ENCODE results near the gene ZSCAN5C. TPM values are rescaled to one million over a fixed set of nuclear protein-coding genes. Genes with fewer than 3 reads are reported as not detected.
A peak's percentile ranks its signal among the peaks of the same experiment; 100 is the strongest.
"Not testable (repeated sequence)": the region's sequence is repeated elsewhere in the genome, so short reads cannot be mapped to it uniquely, and the experiment has no call there.

ZSCAN5C gene, protein sequence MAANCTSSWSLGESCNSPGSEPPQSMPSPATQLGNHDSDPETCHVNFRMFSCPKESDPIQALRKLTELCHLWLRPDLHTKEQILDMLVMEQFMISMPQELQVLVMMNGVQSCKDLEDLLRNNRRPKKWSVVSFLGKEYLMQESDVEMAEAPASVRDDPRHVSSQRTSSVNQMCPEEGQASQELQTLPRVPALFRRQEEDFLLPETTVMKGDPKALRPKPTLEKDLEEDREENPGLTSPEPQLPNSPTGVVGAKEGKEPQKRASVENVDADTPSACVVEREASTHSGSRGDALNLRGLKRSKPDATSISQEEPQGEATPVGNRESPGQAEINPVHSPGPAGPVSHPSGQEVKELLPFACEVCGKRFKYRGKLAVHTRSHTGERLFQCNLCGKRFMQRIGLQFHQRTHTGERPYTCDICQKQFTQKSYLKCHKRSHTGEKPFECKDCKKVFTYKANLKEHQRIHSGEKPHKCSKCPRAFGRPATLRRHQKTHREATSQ
- total RNA-seq (2014; rRNA removed; shearing (Covaris generic)), result not detected in 2 replicates
- polyA plus RNA-seq (2015; cell fraction: cytosol; rRNA removed), result not detected in 2 replicates
- polyA plus RNA-seq (2015; cell fraction: nucleus; rRNA removed), result not detected in 2 replicates

DNA sequence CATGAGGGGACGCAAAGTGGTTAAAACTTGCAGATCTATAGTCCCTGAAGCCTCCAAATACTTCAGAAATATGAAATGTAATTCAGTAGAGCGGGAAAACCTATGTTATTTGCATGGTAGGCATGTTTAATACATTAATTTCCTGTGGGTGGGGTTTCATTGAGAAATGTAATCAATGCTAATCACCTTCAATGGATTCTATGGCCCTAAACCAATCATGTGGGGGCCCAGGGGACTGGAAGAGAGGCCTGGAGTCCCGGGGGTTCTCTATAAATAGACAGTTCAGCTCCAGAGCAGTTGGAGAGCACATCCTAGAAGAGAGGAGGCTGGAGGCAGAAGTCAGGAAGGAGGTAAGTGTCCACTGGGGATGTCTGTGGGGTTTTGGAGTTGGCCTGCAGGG is at the start of gene ZSCAN5C:
TSS of gene ZSCAN5C (plus strand) at position 301 of the 400 bp plus-strand sequence. CDS start 3,641 bp downstream, outside the sequence.
- in situ Hi-C loops (cut with HindIII; ENCODE audit: low pct_unique_long_range_greater_than_20kb, low sequenced_read_pairs), result no loop called here
- DNase-seq (ENCODE audit: low read depth, low spot score), result no peak

DNA sequence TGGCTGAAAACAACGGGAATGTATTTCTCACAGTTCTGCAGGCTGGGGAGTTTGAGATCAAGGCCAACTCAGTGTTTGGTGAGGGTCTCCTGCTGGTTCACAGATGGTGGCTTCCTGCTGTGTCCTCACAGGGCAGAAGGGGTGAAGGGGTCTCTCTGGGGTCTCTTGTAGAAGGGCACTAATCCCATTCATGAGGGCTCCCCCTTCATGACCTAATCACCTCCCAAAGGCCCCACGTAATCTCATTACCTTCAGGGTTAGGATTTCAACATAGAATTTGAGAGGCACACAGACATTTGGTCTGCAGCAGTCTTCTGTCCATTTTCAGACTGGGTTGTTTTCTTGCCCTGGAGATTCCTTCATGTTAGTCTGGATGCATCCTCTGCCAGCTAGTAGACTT is 49.4 kb upstream of the ZSCAN5C start:
- in situ Hi-C loops (cut with HindIII; ENCODE audit: low pct_unique_long_range_greater_than_20kb, low sequenced_read_pairs), result no loop called here
- no peak for DNase-seq (ENCODE audit: low read depth, low spot score)

DNA sequence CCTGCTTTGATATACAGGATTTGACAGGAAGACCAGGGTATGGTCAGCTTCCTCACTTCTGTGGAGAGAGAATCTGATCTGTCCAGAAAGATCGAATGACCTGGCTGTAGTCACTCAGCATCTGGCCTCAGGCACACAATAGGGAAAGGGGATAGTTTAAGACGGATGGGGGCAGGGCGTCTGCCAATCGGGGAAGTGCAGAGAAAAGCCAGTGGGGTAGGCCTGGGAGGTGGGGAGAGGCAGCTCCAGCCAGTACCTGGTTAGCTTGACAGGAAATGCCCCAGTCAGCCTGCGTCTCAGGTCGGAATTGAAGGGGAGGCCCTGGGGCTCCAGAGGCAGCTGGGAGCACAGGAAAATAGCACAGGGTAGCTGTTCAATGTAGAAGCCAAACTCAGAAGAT is 48.6 kb upstream of the ZSCAN5C start:
- DNase-seq (ENCODE audit: low read depth, low spot score), result no peak
- in situ Hi-C loops (cut with HindIII; ENCODE audit: low pct_unique_long_range_greater_than_20kb, low sequenced_read_pairs), result no loop called here

DNA sequence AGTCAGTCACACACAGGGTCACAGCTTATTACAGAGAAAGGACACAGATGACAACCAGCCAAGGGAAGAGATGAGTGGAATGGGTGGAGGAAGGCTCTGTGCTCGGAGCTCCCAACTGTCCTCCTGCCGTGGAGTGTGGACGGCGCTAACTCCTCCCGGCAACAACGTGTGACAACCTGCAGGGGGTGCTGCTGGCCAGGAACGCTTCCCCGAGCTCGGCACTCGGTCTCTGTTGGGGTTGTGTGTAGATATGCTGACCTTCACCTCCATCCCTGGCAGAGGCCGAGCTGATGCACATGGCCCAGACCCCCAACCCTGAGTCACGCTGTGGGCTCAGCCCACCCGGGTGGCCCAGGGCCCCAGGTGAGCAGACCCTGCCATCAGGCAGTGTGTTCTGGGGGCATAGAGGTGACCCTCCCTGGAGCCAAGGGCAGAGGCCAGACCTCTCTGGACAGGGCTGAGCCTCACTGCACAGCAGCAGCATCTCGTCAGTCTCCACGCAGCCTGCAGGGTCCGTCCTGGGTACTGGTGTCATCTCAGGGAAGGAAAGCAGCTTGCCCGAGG is 46.9 kb upstream of the ZSCAN5C start:
- in situ Hi-C loops (cut with HindIII; ENCODE audit: low pct_unique_long_range_greater_than_20kb, low sequenced_read_pairs), result no loop called here
- DNase-seq (ENCODE audit: low read depth, low spot score), result peak; percentile 25

DNA sequence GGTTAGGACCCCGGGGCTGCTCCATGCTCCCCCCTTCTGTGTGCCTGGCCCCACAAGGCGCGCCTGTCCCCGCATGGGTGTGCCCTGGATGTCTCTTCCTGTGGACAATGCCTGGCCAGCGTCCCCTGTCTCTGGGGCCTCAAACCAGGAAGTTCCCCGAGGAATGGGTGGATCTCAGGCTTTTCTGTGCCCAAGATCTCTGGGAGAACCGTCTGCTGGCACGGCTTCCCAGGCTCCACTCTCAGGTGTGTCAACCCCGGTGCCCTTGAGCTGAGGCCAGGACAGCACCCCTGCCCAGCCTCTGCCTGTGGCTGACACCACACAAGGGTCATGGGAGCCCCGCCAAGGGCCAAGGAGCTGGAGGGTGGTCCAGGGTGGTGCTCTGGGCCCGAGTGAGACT is 45.3 kb upstream of the ZSCAN5C start:
- in situ Hi-C loops (cut with HindIII; ENCODE audit: low pct_unique_long_range_greater_than_20kb, low sequenced_read_pairs), result no loop called here
- no peak for DNase-seq (ENCODE audit: low read depth, low spot score)

DNA sequence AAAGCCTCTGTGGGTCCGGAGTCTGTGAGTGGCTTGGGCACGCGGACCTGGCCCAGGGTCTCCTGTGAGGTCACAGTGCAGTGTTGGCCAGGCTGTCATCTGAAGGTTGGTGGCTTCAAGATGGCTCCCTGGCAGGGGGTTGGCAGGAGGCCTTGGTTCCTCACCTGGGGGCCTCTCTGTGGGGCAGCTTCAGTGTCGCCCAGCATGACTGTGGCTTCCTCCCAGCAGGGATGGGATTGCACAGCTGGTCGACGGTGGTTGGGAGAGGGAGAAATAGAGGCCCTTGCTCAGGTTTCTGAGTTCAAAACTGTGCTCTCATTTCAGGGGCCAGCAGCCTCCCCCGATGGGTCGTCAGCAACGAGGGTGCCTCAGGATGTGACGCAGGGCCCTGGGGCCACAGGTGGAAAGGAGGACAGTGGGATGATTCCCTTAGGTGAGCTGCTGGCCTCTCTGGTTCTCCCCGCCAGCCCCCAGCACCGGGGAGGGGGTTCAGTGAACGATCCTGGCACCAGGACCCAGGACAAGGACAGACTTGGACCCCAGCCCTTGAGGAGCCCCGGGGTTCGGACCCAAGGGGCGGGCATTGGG is 43.8 kb upstream of the ZSCAN5C start:
- in situ Hi-C loops (cut with HindIII; ENCODE audit: low pct_unique_long_range_greater_than_20kb, low sequenced_read_pairs), result no loop called here
- no peak for DNase-seq (ENCODE audit: low read depth, low spot score)

DNA sequence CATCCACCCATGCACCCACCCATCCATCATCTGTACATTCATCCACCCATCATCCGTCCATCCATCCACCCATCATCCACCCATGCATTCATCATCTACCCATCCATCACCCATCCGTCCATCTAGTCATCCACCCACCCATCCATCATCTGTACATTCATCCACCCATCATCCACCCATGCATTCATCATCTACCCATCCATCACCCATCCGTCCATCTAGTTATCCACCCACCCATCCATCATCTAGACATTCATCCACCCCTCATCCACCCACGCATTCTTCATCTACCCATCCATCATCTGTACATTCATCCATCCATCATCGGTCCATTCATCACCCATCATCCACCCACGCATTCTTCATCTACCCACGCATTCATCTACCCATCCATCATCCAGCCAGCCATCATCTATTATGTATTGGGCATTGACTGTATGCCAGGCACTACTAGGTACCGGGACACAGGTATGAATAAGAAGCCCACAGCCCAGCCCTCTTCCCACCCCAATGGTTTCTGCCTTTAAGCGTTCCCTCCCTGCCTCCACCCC is 43.0 kb upstream of the ZSCAN5C start:
- no peak for DNase-seq (ENCODE audit: low read depth, low spot score)
- in situ Hi-C loops (cut with HindIII; ENCODE audit: low pct_unique_long_range_greater_than_20kb, low sequenced_read_pairs), result no loop called here

DNA sequence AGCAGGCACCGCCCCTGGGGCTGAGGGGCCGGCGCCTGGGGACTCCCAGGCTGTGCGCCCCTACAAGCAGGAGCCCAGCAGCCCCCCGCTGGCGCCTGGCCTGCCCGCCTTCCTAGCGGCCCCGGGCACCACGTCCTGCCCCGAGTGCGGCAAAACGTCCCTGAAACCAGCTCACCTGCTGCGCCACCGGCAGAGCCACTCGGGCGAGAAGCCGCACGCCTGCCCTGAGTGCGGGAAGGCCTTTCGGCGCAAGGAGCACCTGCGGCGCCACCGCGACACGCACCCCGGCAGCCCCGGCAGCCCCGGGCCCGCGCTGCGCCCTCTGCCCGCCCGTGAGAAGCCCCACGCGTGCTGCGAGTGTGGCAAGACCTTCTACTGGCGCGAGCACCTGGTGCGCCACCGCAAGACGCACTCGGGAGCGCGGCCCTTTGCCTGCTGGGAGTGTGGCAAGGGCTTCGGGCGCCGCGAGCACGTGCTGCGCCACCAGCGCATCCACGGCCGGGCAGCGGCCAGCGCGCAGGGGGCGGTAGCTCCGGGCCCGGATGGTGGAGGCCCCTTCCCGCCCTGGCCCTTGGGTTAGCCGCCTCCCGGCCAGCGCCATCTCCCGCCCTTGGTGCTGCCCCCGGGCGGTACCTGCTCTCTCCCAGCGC is 42.3 kb upstream of the ZSCAN5C start:
- DNase-seq (ENCODE audit: low read depth, low spot score), result no peak
- in situ Hi-C loops (cut with HindIII; ENCODE audit: low pct_unique_long_range_greater_than_20kb, low sequenced_read_pairs), result no loop called here

DNA sequence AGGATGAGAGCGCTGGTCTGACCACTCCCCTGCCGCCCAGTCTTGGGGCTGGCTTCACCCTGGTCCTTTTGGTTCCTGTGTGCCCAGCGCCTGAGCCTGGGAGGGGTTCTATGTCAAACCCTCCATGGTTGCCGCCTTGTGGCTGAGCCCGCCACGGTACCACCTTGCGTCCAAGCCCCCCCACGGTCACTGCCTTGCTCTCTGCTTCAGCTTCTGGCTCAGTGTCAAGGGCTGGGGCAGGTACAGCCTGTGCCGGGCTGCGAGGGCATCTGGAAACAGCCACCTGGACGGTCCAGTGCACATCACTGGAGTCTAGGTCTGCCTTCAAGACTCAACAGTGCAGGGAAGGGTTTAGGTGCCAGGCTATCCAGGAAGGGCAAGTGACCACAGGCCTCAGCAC is 40.5 kb upstream of the ZSCAN5C start:
- no peak for DNase-seq (ENCODE audit: low read depth, low spot score)
- in situ Hi-C loops (cut with HindIII; ENCODE audit: low pct_unique_long_range_greater_than_20kb, low sequenced_read_pairs), result no loop called here

DNA sequence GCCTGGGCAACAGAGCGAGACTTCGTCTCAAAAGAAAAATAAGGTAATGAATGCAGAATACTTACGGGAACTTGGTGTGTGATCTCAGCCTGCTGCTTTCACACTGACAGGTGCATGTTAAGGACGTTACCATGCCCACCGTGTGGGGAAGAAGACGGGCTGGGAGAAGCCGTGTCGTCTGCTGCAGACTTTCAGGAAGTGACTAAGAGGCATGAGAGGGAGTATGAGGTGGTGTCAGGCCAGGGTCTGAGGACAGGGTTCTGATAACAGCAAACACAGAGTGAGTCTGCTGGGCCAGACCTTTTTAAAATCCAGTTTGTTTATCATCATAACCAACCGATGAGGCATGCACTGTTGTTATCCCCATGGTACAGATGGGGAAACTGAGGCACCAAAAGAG is 39.8 kb upstream of the ZSCAN5C start:
- no peak for DNase-seq (ENCODE audit: low read depth, low spot score)
- in situ Hi-C loops (cut with HindIII; ENCODE audit: low pct_unique_long_range_greater_than_20kb, low sequenced_read_pairs), result no loop called here

DNA sequence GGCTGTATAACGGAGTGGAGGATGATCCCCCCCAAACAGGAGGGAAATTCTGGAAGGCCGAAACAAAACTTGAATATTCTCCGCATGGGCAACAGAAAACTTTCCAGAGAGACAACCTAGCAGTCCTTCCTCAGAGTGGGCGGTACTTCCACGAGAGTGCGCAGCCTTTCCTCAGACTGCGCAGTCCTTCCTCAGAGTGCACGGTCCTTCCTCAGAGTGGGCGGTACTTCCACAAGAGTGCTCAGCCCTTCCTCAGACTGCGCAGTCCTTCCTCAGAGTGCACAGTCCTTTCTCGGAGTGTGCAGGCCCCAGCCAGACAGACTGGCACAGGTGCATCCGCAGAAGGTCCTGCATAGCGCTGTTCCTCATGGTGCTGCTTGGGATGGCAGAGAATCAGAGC is 39.0 kb upstream of the ZSCAN5C start:
- no peak for DNase-seq (ENCODE audit: low read depth, low spot score)
- in situ Hi-C loops (cut with HindIII; ENCODE audit: low pct_unique_long_range_greater_than_20kb, low sequenced_read_pairs), result no loop called here

DNA sequence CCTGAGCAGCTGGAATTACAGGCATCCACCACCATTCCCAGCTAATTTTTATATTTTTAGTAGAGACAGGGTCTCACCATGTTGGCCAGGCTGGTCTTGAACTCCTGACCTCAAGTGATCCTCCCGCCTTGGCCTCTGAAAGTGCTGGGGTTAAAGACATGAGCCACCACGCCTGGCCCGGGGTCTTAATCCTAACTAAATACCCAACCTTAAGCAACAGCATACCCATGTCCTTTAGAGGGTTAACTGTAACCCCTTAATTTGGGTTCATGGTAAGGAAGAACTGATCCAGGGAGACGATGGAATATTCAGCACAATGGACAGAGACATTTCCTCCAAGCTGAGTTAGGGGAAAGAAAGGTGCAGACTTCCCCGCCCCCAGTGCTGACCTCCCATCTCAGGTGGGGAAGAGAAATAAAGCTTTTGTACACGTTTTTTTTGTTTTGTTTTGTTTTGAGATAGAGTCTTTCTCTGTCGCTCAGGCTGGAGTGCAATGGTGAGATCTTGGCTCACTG is 35.0 kb upstream of the ZSCAN5C start:
- in situ Hi-C loops (cut with HindIII; ENCODE audit: low pct_unique_long_range_greater_than_20kb, low sequenced_read_pairs), result no loop called here
- DNase-seq (ENCODE audit: low read depth, low spot score), result no peak

DNA sequence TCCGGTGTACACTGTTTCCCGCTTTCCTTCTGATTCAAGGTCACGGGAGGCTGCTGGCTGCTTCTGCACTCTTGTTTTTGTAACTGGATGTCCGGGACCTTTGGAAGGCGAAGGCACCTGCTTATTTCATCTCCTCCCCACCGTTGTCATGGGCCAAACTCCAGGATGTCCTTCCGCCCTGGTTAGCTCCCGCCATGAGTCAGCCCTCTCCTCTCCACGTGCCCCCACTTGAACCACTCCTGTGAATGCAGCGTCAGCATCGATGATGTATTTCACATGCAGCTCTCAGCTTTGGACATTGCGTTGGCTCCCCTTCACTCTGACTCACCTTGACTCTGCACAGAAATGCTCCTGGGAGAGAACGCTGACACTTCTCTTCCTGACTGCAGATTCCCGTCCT is 31.8 kb upstream of the ZSCAN5C start:
- in situ Hi-C loops (cut with HindIII; ENCODE audit: low pct_unique_long_range_greater_than_20kb, low sequenced_read_pairs), result no loop called here
- DNase-seq (ENCODE audit: low read depth, low spot score), result peak; percentile 17

DNA sequence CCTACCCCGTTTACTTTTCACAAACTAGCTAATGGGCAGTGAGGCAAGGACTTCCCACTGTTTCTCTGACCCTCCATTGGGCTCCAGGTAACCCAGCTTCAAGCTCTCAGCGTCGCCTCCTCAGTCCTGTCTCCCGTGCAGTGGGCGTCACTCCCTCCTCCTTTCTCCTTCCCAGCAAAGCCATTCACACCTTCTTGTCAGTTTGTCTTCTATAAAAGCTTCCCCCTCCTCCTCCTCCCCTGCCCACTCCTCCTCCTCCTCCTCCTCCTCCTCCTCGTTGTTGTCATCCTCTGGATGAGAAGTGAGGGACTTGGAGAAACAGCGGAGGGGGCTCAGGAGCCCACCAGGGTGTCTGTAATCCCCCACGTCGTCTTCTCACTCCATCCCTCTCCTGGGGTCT is 28.0 kb upstream of the ZSCAN5C start:
- no peak for DNase-seq (ENCODE audit: low read depth, low spot score)
- in situ Hi-C loops (cut with HindIII; ENCODE audit: low pct_unique_long_range_greater_than_20kb, low sequenced_read_pairs), result no loop called here

DNA sequence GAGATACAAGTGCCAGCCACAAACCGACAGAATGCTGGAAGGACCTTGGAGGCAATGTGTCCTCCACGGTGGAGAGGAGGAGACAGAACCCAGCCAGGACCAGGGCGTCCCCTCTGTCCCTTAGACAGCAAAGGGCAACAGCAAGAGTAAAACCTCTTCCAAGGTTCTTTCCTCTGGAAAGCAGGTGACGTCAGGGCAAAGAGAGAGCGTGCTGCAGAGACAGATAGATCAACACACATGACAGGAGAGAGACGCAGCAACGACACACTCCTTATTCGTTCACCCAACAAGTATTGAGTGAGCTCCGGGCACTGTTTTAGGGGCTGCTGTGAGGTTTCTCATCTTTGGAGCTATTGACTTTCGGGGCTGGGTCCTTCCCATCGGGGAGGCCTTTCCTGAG is 27.5 kb upstream of the ZSCAN5C start:
- in situ Hi-C loops (cut with HindIII; ENCODE audit: low pct_unique_long_range_greater_than_20kb, low sequenced_read_pairs), result no loop called here
- DNase-seq (ENCODE audit: low read depth, low spot score), result no peak

DNA sequence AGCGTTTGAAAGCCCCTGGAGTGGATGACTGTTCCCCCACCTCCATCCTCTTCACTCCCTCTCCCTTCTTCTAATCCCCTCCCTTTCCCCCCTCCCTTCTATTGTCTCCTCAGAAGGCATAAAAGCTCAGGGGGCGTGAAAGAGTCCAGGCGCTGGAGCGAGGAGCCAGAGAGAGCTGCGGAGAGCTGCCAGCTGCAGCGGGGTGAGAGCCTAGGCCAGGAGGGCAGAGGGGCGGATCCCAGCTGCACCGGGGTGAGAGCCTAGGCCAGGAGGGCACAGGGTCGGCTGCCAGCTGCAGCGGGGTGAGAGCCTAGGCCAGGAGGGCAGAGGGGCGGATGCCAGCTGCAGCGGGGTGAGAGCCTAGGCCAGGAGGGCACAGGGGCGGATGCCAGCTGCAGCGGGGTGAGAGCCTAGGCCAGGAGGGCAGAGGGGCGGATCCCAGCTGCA is 26.2 kb upstream of the ZSCAN5C start, which contains the start of gene GALP:
TSS of gene GALP (plus strand) at position 148 of the 447 bp plus-strand sequence. CDS start 1,101 bp downstream, outside the sequence.
- DNase-seq (ENCODE audit: low read depth, low spot score); in situ Hi-C loops (cut with HindIII; ENCODE audit: low pct_unique_long_range_greater_than_20kb, low sequenced_read_pairs): not testable (repeated sequence)

DNA sequence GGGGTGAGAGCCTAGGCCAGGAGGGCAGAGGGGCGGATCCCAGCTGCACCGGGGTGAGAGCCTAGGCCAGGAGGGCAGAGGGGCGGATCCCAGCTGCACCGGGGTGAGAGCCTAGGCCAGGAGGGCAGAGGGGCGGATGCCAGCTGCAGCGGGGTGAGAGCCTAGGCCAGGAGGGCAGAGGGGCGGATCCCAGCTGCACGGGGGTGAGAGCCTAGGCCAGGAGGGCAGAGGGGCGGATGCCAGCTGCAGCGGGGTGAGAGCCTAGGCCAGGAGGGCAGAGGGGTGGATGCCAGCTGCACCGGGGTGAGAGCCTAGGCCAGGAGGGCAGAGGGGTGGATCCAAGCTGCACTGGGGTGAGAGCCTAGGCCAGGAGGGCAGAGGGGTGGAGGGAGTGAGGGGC is 25.8 kb upstream of the ZSCAN5C start:
- DNase-seq (ENCODE audit: low read depth, low spot score); in situ Hi-C loops (cut with HindIII; ENCODE audit: low pct_unique_long_range_greater_than_20kb, low sequenced_read_pairs): not testable (repeated sequence)
